Neural cell (in vitro differentiated cells): ENCODE data around the gene TGM5.
"Not testable (repeated sequence)": the region's sequence is repeated elsewhere in the genome, so short reads cannot be mapped to it uniquely, and the experiment has no call there.

ENCODE experiments used
- EZH2 ChIP-seq: fragments of 200-600, 300-800 bp; shearing (Covaris generic), sonication (generic); IDR thresholded peaks from 2 replicates; pipeline ENCODE4 v1.6.1; 2014; ENCODE audit warnings: antibody characterized with exemption, low read length, borderline replicate concordance, mild to moderate bottlenecking; ENCODE audit not compliant: insufficient read depth, poor library complexity, severe bottlenecking
- TF ChIP-seq, protein P1 (sequence below): fragments of 450-650 bp; IDR thresholded peaks from 2 replicates; pipeline ENCODE4 v1.5.1; 2014; ENCODE audit warnings: antibody characterized with exemption, mild to moderate bottlenecking, moderate library complexity; ENCODE audit not compliant: poor library complexity, severe bottlenecking

DNA sequence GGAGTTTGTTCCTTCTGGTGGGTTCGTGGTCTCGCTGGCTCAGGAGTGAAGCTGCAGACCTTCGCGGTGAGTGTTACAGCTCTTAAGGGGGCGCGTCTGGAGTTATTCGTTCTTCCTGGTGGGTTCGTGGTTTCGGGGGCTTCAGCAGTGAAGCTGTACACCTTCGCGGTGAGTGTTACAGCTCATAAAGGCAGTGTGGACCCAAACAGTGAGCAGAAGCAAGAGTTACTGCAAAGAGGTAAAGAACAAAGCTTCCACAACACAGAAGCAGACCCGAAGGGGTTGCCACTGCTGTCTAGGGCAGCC is 40.8 kb downstream of the TGM5 start:
- TF ChIP-seq, protein P1, sequence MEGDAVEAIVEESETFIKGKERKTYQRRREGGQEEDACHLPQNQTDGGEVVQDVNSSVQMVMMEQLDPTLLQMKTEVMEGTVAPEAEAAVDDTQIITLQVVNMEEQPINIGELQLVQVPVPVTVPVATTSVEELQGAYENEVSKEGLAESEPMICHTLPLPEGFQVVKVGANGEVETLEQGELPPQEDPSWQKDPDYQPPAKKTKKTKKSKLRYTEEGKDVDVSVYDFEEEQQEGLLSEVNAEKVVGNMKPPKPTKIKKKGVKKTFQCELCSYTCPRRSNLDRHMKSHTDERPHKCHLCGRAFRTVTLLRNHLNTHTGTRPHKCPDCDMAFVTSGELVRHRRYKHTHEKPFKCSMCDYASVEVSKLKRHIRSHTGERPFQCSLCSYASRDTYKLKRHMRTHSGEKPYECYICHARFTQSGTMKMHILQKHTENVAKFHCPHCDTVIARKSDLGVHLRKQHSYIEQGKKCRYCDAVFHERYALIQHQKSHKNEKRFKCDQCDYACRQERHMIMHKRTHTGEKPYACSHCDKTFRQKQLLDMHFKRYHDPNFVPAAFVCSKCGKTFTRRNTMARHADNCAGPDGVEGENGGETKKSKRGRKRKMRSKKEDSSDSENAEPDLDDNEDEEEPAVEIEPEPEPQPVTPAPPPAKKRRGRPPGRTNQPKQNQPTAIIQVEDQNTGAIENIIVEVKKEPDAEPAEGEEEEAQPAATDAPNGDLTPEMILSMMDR: not testable (repeated sequence)
- not testable (repeated sequence) for TF ChIP-seq EZH2
